GM18526 (cell line): Measurements from ENCODE around the gene JAG2.

Source experiments
- POLR2A ChIP-seq: IDR thresholded peaks from 3 replicates; pipeline ENCODE4 v1.6.1; 2011; ENCODE audit not compliant: insufficient read length; ENCODE audit errors: extremely low read depth

JAG2 gene

GRCh38 chr14:105152794-105153241 is 15.8 kb downstream of the JAG2 start:
- TF ChIP-seq POLR2A: no peak

GRCh38 chr14:105151838-105152793 is 16.5 kb downstream of the JAG2 start:
- TF ChIP-seq POLR2A: no peak

GRCh38 chr14:105151084-105151837 is 17.3 kb downstream of the JAG2 start:
- no peak for TF ChIP-seq POLR2A

GRCh38 chr14:105150368-105151083 is 18.1 kb downstream of the JAG2 start:
- TF ChIP-seq POLR2A: no peak

DNA sequence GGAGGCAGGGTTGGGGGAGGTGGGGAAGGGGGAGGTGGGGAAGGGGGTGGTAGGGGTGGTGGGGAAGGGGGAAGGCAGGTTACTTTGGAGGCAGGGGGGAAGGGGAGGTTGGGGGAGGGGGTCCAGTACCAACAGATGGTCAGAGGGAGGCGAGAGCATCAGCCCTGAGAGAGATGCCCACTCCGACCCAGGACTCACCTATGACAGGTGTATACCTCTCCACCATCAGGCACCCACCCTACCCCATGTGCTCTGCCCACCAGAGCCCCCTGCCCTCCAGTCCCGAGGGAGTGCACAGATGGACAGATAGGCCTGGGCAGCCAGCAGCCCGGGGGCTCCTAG is 18.6 kb downstream of the JAG2 start:
- TF ChIP-seq POLR2A: no peak

DNA sequence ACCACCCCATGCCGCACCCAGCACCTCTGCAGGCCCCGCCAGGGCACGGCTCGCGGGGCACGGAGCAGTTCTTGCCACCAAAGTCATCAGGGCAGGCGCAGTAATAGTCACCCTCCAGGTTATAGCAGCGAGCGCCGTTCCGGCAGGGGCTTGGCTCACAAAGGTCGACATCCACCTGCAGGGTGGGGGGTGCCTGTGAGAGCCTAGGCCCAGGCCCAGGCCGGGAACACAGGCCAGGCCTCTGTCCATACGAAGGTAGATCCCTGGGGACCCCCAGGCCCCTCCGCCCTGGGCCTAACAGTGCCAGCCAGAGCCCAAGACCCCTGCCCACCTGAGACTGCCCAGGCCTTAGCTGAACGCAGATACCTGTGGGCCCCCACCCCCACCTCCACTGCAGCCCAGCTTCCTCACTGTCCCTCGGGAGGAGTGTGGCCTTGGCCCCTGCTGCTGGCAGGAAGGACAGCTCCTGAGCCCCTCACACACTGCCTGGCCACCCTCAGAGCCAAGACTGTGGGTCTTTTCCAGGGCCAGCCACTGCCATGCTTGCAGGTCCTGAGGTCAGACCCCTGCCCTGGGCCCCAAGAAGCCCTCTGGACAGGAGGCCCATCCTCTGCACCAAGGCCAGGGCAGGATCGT is 19.3 kb downstream of the JAG2 start:
- no peak for TF ChIP-seq POLR2A

GRCh38 chr14:105148604-105149145 is 19.9 kb downstream of the JAG2 start:
- no peak for TF ChIP-seq POLR2A

GRCh38 chr14:105147671-105148603 is 20.6 kb downstream of the JAG2 start:
- TF ChIP-seq POLR2A: no peak

GRCh38 chr14:105146976-105147635 is 21.5 kb downstream of the JAG2 start:
- TF ChIP-seq POLR2A: no peak

- TF ChIP-seq POLR2A: no peak
Observed at GRCh38 chr14:105146181-105146975, 22.2 kb downstream of the JAG2 start.

DNA sequence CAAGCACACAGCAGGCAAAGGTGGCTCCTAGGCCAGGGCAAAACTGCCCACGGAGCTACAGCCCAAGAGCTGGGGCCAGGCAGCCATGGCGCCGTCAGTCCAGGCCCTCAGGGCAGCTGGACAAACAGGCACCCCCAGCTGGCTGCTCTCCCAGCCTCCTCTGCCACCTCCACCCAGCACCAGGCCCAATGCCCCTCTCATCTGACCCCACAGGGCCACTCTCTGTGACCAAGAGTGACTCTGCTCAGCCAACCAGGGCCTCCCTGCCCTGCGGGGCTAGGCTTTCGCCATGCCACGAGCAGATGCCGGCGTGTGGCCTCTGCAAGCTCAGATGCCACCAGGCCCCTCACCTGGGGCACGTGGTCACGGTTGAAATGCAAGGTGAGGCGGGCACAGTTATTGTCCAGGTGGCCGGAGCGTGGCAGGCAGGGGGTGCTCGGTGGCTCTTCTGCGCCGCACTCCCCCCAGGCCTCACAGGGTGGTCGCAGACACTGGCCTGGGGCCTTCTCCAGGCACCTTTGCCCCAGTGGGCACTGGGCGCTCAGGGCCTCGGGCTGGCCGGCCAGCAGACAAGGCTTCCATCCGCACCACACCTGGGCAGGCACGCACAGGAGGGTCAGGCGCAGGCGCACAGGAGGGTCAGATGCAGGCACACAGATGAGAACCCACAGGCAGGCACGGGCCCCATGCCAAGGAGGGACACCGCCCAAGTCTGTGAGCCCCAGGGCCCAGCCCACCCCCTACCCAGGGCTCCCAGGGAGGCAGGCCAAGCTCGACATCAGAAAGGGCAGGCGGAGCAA is 23.0 kb downstream of the JAG2 start:
- TF ChIP-seq POLR2A: no peak

GRCh38 chr14:105144666-105145380 is 23.8 kb downstream of the JAG2 start:
- no peak for TF ChIP-seq POLR2A
